HG03097 (cell line): ENCODE measurements around the gene ADAM10.

ENCODE experiments used
- ATAC-seq: cut with Tn5 transposase; IDR thresholded peaks from one replicate; pipeline ENCODE4 v1.9.1; 2021; ENCODE audit not compliant: unreplicated experiment, low FRiP score

Gene ADAM10

DNA sequence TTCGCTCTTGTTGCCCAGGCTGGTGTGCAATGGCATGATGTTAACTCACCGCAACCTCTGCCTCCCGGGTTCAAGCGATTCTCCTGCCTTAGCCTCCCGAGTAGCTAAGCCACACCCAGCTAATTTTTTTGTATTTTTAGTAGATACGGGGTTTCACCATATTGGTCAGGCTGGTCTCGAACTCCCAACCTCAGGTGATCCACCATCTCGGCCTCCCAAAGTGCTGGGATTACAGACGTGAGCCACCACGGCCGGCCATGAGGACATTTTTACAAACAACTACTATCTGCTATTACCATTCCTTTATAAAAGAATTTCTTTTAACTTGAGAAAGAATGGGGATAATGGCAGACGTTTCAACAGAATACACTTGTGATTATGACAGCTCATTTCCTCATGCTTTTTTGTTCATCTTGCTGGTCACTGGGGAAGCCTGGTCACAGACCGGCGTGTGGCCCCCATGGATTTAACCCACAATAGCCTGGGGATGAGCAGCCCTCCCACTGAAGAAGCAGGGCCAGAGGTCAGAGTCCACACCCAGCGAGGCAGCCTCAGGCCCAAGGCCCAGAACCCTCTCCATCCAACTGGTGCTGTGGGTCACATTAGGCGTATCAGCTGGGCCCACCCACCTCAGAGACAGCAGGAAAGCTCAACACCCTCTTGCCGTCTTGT is 205.7 kb downstream of the ADAM10 start:
- no peak for ATAC-seq

DNA sequence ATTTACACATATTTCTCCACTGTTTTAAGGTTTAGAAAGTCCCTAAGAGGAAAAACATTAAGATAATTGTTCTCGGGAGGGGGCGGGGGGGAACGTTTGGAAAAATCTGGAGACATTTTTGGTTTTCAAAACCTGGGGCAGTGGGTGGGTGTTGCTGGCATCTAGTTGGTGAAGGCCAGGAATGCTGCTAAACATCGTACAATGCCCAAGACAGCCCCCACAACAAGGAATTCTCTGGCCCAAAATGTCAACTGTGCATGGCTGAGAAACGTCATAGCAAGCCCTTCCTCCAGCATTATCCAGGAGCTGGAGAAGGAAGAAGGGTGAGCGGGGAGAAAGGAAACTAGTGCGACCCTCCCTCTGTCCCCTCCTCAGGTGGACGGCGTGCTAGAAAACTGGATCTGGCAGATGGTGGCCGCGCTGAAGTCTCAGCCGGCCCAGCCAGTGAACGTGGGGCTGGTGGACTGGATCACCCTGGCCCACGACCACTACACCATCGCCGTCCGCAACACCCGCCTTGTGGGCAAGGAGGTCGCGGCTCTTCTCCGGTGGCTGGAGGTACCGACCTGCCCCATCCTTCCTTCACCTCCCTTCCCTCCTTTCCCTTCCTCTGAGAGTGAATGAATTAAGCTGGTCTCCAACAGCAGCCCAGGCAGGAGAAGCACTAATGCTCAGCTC is 208.0 kb downstream of the ADAM10 start:
- no peak for ATAC-seq

DNA sequence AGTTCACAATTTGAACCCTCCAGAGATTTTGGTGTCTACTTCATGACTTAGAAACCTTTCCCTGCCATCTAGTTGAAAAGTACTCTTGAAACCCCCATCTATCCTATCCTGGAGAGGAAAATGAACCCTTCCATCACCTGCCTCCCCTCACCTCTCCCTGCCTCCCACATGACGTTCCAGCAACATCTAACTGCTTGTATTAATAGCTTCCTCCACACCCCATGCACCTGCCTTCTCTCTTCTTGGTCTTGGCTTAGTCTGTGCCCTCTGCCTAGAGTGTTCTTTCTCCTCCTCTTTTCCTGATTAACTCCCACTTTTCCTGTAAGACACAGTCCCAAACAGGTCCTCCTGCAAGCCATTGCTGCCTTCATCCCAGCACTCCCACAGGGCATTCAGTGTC is 210.0 kb downstream of the ADAM10 start:
- no peak for ATAC-seq

DNA sequence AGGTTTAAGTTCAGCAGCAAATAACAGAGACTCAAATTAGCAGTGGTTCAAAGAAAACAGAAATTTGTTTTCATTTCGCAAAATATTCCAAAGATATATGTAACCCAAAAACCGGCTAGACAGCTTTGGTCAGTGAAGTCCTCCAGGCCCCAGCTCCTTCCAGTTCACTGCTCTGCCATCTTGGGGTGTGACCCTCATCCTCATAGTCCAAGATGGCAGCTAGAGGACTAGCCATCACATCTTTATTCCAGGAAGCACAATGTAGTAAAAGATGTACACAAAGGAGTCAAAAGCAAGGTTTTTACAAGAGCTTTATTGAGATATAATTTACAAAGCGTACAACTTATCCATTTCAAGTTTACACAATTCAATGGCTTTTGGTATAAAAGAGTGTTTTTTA is 210.6 kb downstream of the ADAM10 start:
- ATAC-seq = no peak
